ENCODE data around the gene FCHSD2. TPM values are rescaled to one million over a fixed set of nuclear protein-coding genes. Genes with fewer than 3 reads are reported as not detected.

Gene FCHSD2
- total and polyA plus RNA-seq, 9 of the 15 experiments (the other 6 are each of a cell fraction or from before 2014, with no cell fraction given), result 1.8 to 14.7 (median 6.4) TPM

DNA sequence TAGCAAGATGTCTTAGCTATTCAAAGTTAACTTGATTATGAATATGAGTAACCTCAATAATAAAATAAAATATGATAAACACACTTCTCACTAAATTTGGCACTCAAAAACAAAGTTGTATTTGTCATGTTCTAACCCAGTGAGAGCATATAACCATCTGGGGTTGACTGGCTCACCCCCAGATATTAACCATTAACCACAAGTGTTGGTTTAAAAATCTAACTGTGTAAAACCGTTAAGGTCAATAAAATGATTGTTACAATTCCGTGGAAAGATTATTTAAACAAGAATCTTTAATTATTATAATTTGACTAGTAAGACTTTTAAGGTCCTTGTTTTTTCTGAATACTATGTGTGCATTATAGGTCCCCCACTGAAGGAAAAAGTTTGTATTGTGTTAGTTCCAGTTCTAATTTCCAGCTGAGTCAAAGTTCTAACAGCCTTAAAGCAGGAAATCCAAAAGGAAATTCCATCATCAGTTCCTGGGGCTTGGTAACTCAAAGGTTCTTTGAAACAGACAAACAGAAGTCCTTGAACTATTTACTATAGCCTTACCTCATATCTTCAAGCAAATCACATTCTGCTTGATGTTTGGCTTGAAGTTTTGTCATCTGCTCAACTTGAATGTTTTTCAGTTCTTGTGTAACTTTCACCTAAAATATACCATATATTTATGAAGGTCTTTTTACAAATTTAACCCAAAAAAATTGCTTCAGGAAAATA lies 2.5 kb downstream of the FCHSD2 start:
- no peak for DNase-seq (ENCODE audit: extremely low read depth in 1 of 4, low spot score in 3 of 4)

More for the DNA sequence above, 2.5 kb downstream of the FCHSD2 start:
- H2AFZ ChIP-seq (ENCODE audit: low read depth, low read length), result no peak overlapping the region
- peaks cover 8% of the 10 kb centered on the region; the same call in 1 of the 2 replicates for H4K20me1 ChIP-seq (replicated peaks; ENCODE audit: control insufficient read depth, insufficient read depth, low read length)
- no peaks in the 10 kb centered on the region for H3K27me3 ChIP-seq (ENCODE audit: control insufficient read depth in 2 of 2, insufficient read depth in 2 of 2, low read length in 2 of 2)
- no peak overlapping the region; a peak in 1 of 4 replicates for H3K9ac ChIP-seq (ENCODE audit: insufficient read depth in 1 of 2, low read depth in 2 of 2, low read length in 2 of 2)
- TF ChIP-seq ARHGAP35 (IDR thresholded peaks at IDR 0.05; ENCODE audit: partially characterized antibody) (no peak), NR2C1 (IDR thresholded peaks at IDR 0.05) (no peak), NR2C1 (tag; IDR thresholded peaks at IDR 0.05) (no peak), ZSCAN32 (CRISPR knock-in tag; IDR thresholded peaks at IDR 0.05) (no peak), NFE2L1 (tag; IDR thresholded peaks at IDR 0.05; ENCODE audit: borderline replicate concordance, low read depth) (no peak), RBM22 (IDR thresholded peaks at IDR 0.05; ENCODE audit: low read depth, low read length, poor library complexity, severe bottlenecking) (no peak), KAT8 (IDR thresholded peaks at IDR 0.05; ENCODE audit: low read depth) (no peak), XRCC4 (IDR thresholded peaks at IDR 0.05; ENCODE audit: extremely low read depth, insufficient read depth, insufficient read length) (no peak), ZNF347 (CRISPR knock-in tag; IDR thresholded peaks at IDR 0.05; ENCODE audit: low read depth) (no peak), ZNF140 (CRISPR knock-in tag; IDR thresholded peaks at IDR 0.05) (no peak), POLR2AphosphoS5 (IDR thresholded peaks at IDR 0.05; ENCODE audit: control insufficient read depth, insufficient read depth, low read depth, low read length) (no peak), BCL6 (CRISPR knock-in tag; IDR thresholded peaks at IDR 0.05) (no peak), ZKSCAN1 (IDR thresholded peaks at IDR 0.05; ENCODE audit: low read depth, low read length) (no peak), ZBTB8A (IDR thresholded peaks at IDR 0.05; ENCODE audit: partially characterized antibody) (no peak), TBP (optimal IDR thresholded peaks at IDR 0.05; ENCODE audit: low read depth, low read length) (no peak)
- TF ChIP-seq, protein P1, sequence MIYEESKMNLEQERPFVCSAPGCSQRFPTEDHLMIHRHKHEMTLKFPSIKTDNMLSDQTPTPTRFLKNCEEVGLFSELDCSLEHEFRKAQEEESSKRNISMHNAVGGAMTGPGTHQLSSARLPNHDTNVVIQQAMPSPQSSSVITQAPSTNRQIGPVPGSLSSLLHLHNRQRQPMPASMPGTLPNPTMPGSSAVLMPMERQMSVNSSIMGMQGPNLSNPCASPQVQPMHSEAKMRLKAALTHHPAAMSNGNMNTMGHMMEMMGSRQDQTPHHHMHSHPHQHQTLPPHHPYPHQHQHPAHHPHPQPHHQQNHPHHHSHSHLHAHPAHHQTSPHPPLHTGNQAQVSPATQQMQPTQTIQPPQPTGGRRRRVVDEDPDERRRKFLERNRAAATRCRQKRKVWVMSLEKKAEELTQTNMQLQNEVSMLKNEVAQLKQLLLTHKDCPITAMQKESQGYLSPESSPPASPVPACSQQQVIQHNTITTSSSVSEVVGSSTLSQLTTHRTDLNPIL (CRISPR knock-in tag; IDR thresholded peaks at IDR 0.05), result no peak
- TF ChIP-seq, protein P2, sequence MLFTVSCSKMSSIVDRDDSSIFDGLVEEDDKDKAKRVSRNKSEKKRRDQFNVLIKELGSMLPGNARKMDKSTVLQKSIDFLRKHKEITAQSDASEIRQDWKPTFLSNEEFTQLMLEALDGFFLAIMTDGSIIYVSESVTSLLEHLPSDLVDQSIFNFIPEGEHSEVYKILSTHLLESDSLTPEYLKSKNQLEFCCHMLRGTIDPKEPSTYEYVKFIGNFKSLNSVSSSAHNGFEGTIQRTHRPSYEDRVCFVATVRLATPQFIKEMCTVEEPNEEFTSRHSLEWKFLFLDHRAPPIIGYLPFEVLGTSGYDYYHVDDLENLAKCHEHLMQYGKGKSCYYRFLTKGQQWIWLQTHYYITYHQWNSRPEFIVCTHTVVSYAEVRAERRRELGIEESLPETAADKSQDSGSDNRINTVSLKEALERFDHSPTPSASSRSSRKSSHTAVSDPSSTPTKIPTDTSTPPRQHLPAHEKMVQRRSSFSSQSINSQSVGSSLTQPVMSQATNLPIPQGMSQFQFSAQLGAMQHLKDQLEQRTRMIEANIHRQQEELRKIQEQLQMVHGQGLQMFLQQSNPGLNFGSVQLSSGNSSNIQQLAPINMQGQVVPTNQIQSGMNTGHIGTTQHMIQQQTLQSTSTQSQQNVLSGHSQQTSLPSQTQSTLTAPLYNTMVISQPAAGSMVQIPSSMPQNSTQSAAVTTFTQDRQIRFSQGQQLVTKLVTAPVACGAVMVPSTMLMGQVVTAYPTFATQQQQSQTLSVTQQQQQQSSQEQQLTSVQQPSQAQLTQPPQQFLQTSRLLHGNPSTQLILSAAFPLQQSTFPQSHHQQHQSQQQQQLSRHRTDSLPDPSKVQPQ (CRISPR knock-in tag; IDR thresholded peaks at IDR 0.05; ENCODE audit: borderline replicate concordance), result no peak
- BruUV-seq (replicated peaks), result no TSS peak
- H3K36me3 ChIP-seq (ENCODE audit: control insufficient read depth, insufficient read depth, low read length), result peaks cover 15% of the 10 kb centered on the region
- 30% methylated on average over 2 of the region's 2 CpGs for WGBS (ENCODE audit: insufficient coverage, low coverage, missing lambda C conversion rate)
- intact Hi-C loops (cut with micrococcal nuclease) (no loop called here), in situ Hi-C loops (cut with MboI) (no loop called here)
- FAIRE-seq (no peak), ATAC-seq (no peak)
- ChIA-PET CTCF (ENCODE audit: low intra/inter-chr PET ratio) (no interaction called here), POLR2A (interaction anchor here (0.7 to 1.4 kb wide), 2 partner anchors 9 to 307 kb away, joined by 3 read pairs; no protein-coding TSS in a partner anchor)
- no peak overlapping the region for H3K27ac ChIP-seq (ENCODE audit: extremely low read depth, low read depth, low read length)
- peaks cover 25% of the 10 kb centered on the region for H3K79me2 ChIP-seq (ENCODE audit: control insufficient read depth, insufficient read depth, low read length)
- H3K4me1 ChIP-seq (replicated peaks in 1 of 2; ENCODE audit: control insufficient read depth in 2 of 2, insufficient read depth in 2 of 2, low read length in 2 of 2), result peaks cover 31 to 36% of the 10 kb centered on the region in 2 experiments
- no peaks in the 10 kb centered on the region for H3K9me3 ChIP-seq (replicated peaks; ENCODE audit: control insufficient read depth, insufficient read depth, low read depth, low read length)
- no peak overlapping the region; the same call in 1 of the 2 replicates for H3K4me2 ChIP-seq (ENCODE audit: insufficient read depth, low read length)
- no peaks in the 10 kb centered on the region for H3K9me1 ChIP-seq (ENCODE audit: control insufficient read depth, insufficient read depth, low read length)
- 0 out of 2 replicates have a peak overlapping the region, but pooled peaks have one; percentile 92 for H3K4me3 ChIP-seq

Measured in K562 (cell line).